Right hindlimb (tissue), 1 donor: ENCODE measurements around the gene CCDC136.

ENCODE experiments used
- DNase-seq: peaks from one replicate; pipeline ENCODE4 v3.0.0-alpha.2; 2018

The CCDC136 gene

GRCh38 chr7:128777156-128778123, 14.3 kb upstream of the CCDC136 start:
- DNase-seq: no peak

- DNase-seq: no peak
These were observed 12.8 kb upstream of the CCDC136 start for GRCh38 chr7:128778946-128779345.

GRCh38 chr7:128781126-128781525, 10.6 kb upstream of the CCDC136 start:
- peak; percentile 80 for DNase-seq

- DNase-seq: no peak
These were observed 9.9 kb upstream of the CCDC136 start for GRCh38 chr7:128781851-128782250.

GRCh38 chr7:128783143-128783861, 8.5 kb upstream of the CCDC136 start:
- DNase-seq: peak; percentile 93

GRCh38 chr7:128785738-128786137, 6.0 kb upstream of the CCDC136 start:
- DNase-seq: no peak

- no peak for DNase-seq
These were observed 3.0 kb upstream of the CCDC136 start for GRCh38 chr7:128788446-128789412.

GRCh38 chr7:128790315-128791041, 1.3 kb upstream of the CCDC136 start:
- DNase-seq: no peak

- no peak for DNase-seq
These were observed 182 bp downstream of the CCDC136 start for GRCh38 chr7:128791972-128792327.

GRCh38 chr7:128792471-128793180, 858 bp downstream of the CCDC136 start:
- no peak for DNase-seq

- no peak for DNase-seq
These were observed 1.4 kb downstream of the CCDC136 start for GRCh38 chr7:128793181-128793547.

GRCh38 chr7:128794020-128794419, 2.3 kb downstream of the CCDC136 start:
- no peak for DNase-seq

- DNase-seq: no peak
These were observed 2.7 kb downstream of the CCDC136 start for GRCh38 chr7:128794436-128794835.

GRCh38 chr7:128795129-128795528, 3.4 kb downstream of the CCDC136 start:
- no peak for DNase-seq

GRCh38 chr7:128796327-128796726, 4.6 kb downstream of the CCDC136 start:
- peak; percentile 74 for DNase-seq

- DNase-seq: no peak
These were observed 7.7 kb downstream of the CCDC136 start for GRCh38 chr7:128799451-128799850.

GRCh38 chr7:128800567-128800966, 8.8 kb downstream of the CCDC136 start:
- no peak for DNase-seq

GRCh38 chr7:128801003-128801402, 9.2 kb downstream of the CCDC136 start:
- no peak for DNase-seq

- DNase-seq: no peak
These were observed 10.1 kb downstream of the CCDC136 start for GRCh38 chr7:128801667-128802418.

- DNase-seq: no peak
These were observed 12.7 kb downstream of the CCDC136 start for GRCh38 chr7:128804484-128804883.

GRCh38 chr7:128805225-128805624, 13.5 kb downstream of the CCDC136 start:
- no peak for DNase-seq
